HepG2 (cell line): ENCODE measurements around the gene A4GNT.

Experiments
- AGO1 ChIP-seq: fragments of 200-400 bp; formaldehyde crosslinking; IDR thresholded peaks from 2 replicates; pipeline ENCODE4 v1.6.1; 2017; ENCODE audit warnings: mild to moderate bottlenecking, low read depth, low read length, moderate library complexity; ENCODE audit not compliant: poor library complexity, severe bottlenecking
- EP300 ChIP-seq, 3 experiments: sonication (generic) in 1 of 3; formaldehyde crosslinking in 1 of 3; IDR thresholded peaks; 2 replicates each; pipeline versions ENCODE4 v1.5.1 to v1.6.1; 2011 to 2020; ENCODE audit warnings: low read depth in 2 of 3, low read length in 2 of 3, borderline replicate concordance in 1 of 3, improper control_type of control experiment in 1 of 3, mild to moderate bottlenecking in 1 of 3, missing genetic modification reagents in 1 of 3, moderate library complexity in 1 of 3
- GTF2F1 ChIP-seq: fragments of 150-350 bp; IDR thresholded peaks from 2 replicates; pipeline ENCODE4 v1.6.1; 2014; ENCODE audit warnings: low read length
- HNF4A ChIP-seq: sonication (generic); formaldehyde crosslinking; IDR thresholded peaks from 2 replicates; pipeline ENCODE4 v1.4.0; 2020; ENCODE audit warnings: missing genetic modification reagents
- HNF4G ChIP-seq, 2 experiments: sonication (generic) in 1 of 2; formaldehyde crosslinking in 1 of 2; IDR thresholded peaks; 2 replicates each; pipeline versions ENCODE4 v1.4.0 to v1.6.1; 2011 to 2020; ENCODE audit warnings: borderline replicate concordance in 2 of 2, low read depth in 2 of 2, mild to moderate bottlenecking in 2 of 2, low read length in 1 of 2, missing genetic modification reagents in 1 of 2, moderate library complexity in 1 of 2
- KLF6 ChIP-seq: IDR thresholded peaks from 2 replicates; pipeline ENCODE4 v1.8.0; 2016; ENCODE audit warnings: missing biosample characterization, missing genetic modification reagents
- SATB2 ChIP-seq: sonication (generic); formaldehyde crosslinking; IDR thresholded peaks from 2 replicates; pipeline ENCODE4 v1.5.0; 2020; ENCODE audit warnings: missing genetic modification reagents
- TCF7 ChIP-seq: sonication (generic); IDR thresholded peaks from 2 replicates; pipeline ENCODE4 v1.6.1; 2016; ENCODE audit warnings: antibody characterized with exemption, low read depth
- ZNF24 ChIP-seq: fragments of 450-650 bp; IDR thresholded peaks from 2 replicates; pipeline ENCODE4 v1.6.1; 2017; ENCODE audit warnings: antibody characterized with exemption, mild to moderate bottlenecking
- ZNF30 ChIP-seq: sonication (generic); formaldehyde crosslinking; IDR thresholded peaks from 2 replicates; pipeline ENCODE4 v1.5.0; 2020; ENCODE audit warnings: mild to moderate bottlenecking, missing genetic modification reagents
- ZNF343 ChIP-seq: sonication (generic); formaldehyde crosslinking; IDR thresholded peaks from 2 replicates; pipeline ENCODE4 v1.4.0; 2020; ENCODE audit warnings: mild to moderate bottlenecking, missing genetic modification reagents
- ZNF558 ChIP-seq: sonication (generic); formaldehyde crosslinking; IDR thresholded peaks from 2 replicates; pipeline ENCODE4 v1.9.0; 2022; ENCODE audit warnings: mild to moderate bottlenecking, missing genetic modification reagents, borderline replicate concordance
- TF ChIP-seq, protein P1 (sequence below): sonication (generic); formaldehyde crosslinking; IDR thresholded peaks from 2 replicates; pipeline ENCODE4 v1.5.0; 2020; ENCODE audit warnings: mild to moderate bottlenecking, missing genetic modification reagents, moderate library complexity
- TF ChIP-seq, protein P2 (sequence below): sonication (generic); formaldehyde crosslinking; conservative IDR thresholded peaks from 2 replicates; pipeline ENCODE4 v1.8.1; 2023; ENCODE audit warnings: missing genetic modification reagents

DNA sequence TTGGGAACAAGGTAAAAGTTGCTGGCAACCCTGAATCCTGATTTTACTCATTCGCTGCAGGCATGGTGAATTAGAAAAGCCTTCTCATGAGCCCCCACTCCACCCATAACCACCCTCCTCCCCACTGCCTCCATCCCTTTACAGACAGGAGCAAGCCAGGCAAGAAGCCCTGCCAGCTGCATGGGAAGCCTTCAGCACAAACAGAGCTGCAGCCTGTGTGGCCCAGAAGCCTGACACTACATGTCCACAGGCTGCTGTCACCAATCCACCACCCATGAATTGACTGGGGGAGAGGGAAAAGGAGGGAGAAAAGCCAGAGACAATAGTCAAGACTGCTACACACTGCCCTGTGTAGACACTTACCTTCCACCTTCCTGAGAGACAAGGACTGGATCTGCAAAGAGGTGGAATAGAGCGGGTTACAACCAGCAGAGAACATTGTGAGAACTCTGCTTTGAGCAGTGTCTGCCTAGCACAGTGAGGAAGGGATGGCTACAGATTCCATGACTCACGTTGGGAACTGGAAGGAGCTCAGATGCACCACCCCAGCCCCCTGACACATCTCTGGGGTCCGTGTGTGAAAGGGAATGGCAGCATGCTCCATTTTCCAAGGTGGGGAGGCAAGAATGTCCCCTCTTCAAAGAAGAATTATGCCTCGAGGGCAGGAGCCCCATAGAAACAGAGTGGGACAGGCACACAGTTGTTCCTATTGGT lies 50.7 kb downstream of the A4GNT start:
- TF ChIP-seq ZNF558 (CRISPR knock-in tag) (no peak), SATB2 (CRISPR knock-in tag) (no peak), HNF4G (IDR thresholded peaks at IDR 0.05; ENCODE audit: borderline replicate concordance, low read depth, low read length) (no peak), HNF4G (CRISPR knock-in tag; IDR thresholded peaks at IDR 0.05; ENCODE audit: borderline replicate concordance, low read depth) (no peak), TCF7 (no peak), KLF6 (CRISPR knock-in tag) (no peak), EP300 (IDR thresholded peaks at IDR 0.05; ENCODE audit: low read depth in 2 of 2, low read length in 2 of 2) (no peak), EP300 (CRISPR knock-in tag; IDR thresholded peaks at IDR 0.05; ENCODE audit: borderline replicate concordance) (no peak), AGO1 (no peak), ZNF343 (CRISPR knock-in tag) (no peak), GTF2F1 (no peak), HNF4A (CRISPR knock-in tag) (no peak), ZNF30 (CRISPR knock-in tag) (no peak), ZNF24 (no peak)
- TF ChIP-seq, protein P1, sequence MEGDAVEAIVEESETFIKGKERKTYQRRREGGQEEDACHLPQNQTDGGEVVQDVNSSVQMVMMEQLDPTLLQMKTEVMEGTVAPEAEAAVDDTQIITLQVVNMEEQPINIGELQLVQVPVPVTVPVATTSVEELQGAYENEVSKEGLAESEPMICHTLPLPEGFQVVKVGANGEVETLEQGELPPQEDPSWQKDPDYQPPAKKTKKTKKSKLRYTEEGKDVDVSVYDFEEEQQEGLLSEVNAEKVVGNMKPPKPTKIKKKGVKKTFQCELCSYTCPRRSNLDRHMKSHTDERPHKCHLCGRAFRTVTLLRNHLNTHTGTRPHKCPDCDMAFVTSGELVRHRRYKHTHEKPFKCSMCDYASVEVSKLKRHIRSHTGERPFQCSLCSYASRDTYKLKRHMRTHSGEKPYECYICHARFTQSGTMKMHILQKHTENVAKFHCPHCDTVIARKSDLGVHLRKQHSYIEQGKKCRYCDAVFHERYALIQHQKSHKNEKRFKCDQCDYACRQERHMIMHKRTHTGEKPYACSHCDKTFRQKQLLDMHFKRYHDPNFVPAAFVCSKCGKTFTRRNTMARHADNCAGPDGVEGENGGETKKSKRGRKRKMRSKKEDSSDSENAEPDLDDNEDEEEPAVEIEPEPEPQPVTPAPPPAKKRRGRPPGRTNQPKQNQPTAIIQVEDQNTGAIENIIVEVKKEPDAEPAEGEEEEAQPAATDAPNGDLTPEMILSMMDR (CRISPR knock-in tag), result no peak
- TF ChIP-seq, protein P2, sequence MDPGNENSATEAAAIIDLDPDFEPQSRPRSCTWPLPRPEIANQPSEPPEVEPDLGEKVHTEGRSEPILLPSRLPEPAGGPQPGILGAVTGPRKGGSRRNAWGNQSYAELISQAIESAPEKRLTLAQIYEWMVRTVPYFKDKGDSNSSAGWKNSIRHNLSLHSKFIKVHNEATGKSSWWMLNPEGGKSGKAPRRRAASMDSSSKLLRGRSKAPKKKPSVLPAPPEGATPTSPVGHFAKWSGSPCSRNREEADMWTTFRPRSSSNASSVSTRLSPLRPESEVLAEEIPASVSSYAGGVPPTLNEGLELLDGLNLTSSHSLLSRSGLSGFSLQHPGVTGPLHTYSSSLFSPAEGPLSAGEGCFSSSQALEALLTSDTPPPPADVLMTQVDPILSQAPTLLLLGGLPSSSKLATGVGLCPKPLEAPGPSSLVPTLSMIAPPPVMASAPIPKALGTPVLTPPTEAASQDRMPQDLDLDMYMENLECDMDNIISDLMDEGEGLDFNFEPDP, result no peak
